Chondrocyte (in vitro differentiated cells): Measurements from ENCODE around the gene NR6A1. TPM values are rescaled to one million over a fixed set of nuclear protein-coding genes. Genes with fewer than 3 reads are reported as not detected.
A peak's percentile ranks its signal among the peaks of the same experiment; 100 is the strongest.

ENCODE experiments used
- DNase-seq: peaks from one replicate; pipeline ENCODE4 v3.0.0; 2021; ENCODE audit warnings: mixed read lengths, low spot score
- H3K27ac Mint-ChIP-seq: one replicate; pipeline ENCODE4 v1.8.0; 2021; ENCODE audit warnings: mild to moderate bottlenecking, moderate library complexity, mixed read lengths; ENCODE audit not compliant: unreplicated experiment
- H3K27me3 Mint-ChIP-seq: 2 replicates; pipeline ENCODE4 v1.8.0; 2021; ENCODE audit warnings: low read depth, mixed read lengths
- H3K36me3 Mint-ChIP-seq: 2 replicates; pipeline ENCODE4 v1.8.0; 2021; ENCODE audit warnings: low read depth, mixed read lengths
- H3K4me1 Mint-ChIP-seq: 2 replicates; pipeline ENCODE4 v1.8.0; 2021; ENCODE audit warnings: low read depth, mild to moderate bottlenecking, mixed read lengths
- H3K4me3 Mint-ChIP-seq: one replicate; pipeline ENCODE4 v1.8.0; 2021; ENCODE audit warnings: mild to moderate bottlenecking, moderate library complexity, mixed read lengths; ENCODE audit not compliant: unreplicated experiment
- H3K9me3 Mint-ChIP-seq: 2 replicates; pipeline ENCODE4 v1.8.0; 2021; ENCODE audit warnings: low read depth, mixed read lengths
- total RNA-seq: library from RNA; stranded (reverse); gene quantifications from 3 replicates; pipeline ENCODE4 v1.2.1, GENCODE V29; 2021
- TF ChIP-seq, protein P1 (sequence below): fragments of 200-600 bp; sonication (generic); IDR thresholded peaks from 2 replicates; pipeline ENCODE4 v1.5.0; 2021; ENCODE audit warnings: antibody characterized with exemption, mild to moderate bottlenecking, moderate library complexity

The NR6A1 gene
- total RNA-seq, 1 donor from 2014 or later: 0.77 TPM

DNA sequence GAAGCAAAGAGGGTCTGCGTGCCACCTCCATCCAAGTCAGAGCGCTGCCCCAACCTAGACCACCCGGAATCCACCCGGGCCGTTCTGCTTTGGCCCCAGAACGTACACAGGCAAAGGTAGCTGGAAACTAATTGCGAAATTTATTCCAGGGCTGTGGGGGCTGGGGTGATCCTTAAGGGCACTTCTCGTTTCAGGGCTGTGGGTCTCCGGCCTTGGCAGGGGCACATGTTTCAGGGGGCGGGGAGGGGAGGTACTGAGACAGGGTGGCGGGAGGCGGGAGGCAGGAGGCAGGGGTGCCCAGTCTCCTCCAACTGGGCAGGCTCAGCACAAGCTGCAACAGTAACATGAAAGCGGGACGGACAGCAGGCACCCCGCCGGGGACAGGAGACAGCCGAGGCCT is 290.0 kb downstream of the NR6A1 start:
- Mint-ChIP-seq H3K36me3 (no peaks in the 10 kb centered on the region), H3K4me1 (peaks cover 5% of the 10 kb centered on the region), H3K4me3 (no peak overlapping the region), H3K9me3 (no peaks in the 10 kb centered on the region), H3K27ac (no peak overlapping the region), H3K27me3 (peaks cover 24% of the 10 kb centered on the region)
- DNase-seq: no peak
- TF ChIP-seq, protein P1, sequence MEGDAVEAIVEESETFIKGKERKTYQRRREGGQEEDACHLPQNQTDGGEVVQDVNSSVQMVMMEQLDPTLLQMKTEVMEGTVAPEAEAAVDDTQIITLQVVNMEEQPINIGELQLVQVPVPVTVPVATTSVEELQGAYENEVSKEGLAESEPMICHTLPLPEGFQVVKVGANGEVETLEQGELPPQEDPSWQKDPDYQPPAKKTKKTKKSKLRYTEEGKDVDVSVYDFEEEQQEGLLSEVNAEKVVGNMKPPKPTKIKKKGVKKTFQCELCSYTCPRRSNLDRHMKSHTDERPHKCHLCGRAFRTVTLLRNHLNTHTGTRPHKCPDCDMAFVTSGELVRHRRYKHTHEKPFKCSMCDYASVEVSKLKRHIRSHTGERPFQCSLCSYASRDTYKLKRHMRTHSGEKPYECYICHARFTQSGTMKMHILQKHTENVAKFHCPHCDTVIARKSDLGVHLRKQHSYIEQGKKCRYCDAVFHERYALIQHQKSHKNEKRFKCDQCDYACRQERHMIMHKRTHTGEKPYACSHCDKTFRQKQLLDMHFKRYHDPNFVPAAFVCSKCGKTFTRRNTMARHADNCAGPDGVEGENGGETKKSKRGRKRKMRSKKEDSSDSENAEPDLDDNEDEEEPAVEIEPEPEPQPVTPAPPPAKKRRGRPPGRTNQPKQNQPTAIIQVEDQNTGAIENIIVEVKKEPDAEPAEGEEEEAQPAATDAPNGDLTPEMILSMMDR: no peak

DNA sequence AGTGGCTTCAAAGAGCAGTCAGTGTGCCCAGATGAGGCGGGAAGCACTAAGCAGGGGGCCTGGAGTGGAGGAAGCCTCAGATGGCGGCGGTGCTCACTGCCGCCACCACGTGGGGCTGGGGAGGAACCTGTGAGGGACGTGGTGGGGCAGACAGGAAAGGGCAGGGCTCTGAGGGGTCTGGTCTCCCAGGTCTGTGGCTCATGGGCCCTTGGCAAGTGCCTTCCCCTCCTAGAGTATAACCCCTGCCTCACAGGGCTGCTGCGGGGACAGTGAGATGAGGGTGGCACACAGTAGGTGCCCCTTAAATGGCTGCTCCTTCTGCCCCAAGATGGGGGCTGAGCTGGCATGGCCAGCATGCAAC is 290.5 kb downstream of the NR6A1 start:
- peaks cover 22% of the 10 kb centered on the region for H3K27me3 Mint-ChIP-seq
- no peak for DNase-seq
- no peaks in the 10 kb centered on the region for H3K9me3 Mint-ChIP-seq
- no peak overlapping the region for H3K27ac Mint-ChIP-seq
- peaks cover 5% of the 10 kb centered on the region for H3K4me1 Mint-ChIP-seq
- no peak overlapping the region for H3K4me3 Mint-ChIP-seq
- no peaks in the 10 kb centered on the region for H3K36me3 Mint-ChIP-seq
- TF ChIP-seq, protein P1: peak; percentile 66

DNA sequence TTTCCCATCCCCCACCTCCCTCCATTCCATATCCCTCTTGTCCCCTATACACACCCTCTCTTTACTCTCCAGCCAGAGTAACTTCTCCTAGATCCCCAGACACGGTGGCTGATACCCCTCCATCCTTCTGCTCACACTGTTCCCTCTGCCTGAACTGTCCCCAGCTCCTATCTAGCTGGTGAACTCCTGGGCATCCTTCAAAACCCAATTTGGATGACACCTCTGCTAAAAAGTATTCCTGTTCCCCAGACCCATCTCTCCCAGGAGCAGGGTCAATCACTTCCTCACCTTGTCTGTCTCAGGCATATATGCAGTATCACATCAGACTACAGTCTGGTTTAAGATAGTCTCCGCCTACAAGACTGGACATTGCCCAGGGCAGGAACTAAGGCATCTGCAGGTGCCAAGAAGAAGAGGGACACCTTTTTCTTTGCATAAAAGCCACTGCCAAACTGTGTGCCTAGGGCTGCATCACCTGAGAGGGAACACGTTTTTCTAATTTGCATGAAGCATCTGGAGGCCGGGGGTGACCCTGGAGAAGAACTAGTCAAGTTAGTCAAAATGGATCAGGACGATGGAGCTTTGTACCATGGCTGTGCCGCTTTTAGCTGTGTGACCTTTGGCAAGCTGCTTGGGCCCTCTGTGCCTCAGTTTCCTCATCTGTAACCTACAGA is 291.0 kb downstream of the NR6A1 start:
- no peak overlapping the region for H3K27ac Mint-ChIP-seq
- TF ChIP-seq, protein P1: no peak
- no peak overlapping the region for H3K4me3 Mint-ChIP-seq
- peaks cover 5% of the 10 kb centered on the region for H3K4me1 Mint-ChIP-seq
- no peaks in the 10 kb centered on the region for H3K9me3 Mint-ChIP-seq
- DNase-seq: no peak
- no peaks in the 10 kb centered on the region for H3K36me3 Mint-ChIP-seq
- H3K27me3 Mint-ChIP-seq: peaks cover 20% of the 10 kb centered on the region

DNA sequence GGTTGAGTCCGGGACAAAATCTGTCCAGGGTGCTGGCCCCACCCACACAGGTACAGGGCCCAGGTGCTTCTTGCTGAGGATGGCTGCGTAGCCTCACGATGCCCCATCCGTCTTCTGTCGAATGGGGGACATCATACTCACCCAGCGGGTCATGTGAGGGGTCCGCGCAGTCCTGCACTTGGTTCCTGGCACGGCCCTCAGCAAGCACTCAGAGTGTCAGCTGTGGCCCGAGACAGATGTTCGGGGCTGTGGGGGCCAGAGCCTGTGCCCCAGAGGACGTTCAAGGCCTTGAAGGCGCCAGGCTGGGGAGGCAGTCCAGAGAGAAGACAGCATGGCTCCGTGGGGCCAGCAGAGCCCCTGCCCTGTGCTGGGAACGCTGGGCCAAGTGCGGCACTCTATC is 291.7 kb downstream of the NR6A1 start:
- Mint-ChIP-seq H3K9me3 (no peaks in the 10 kb centered on the region), H3K27ac (no peak overlapping the region), H3K27me3 (peaks cover 20% of the 10 kb centered on the region), H3K4me3 (no peak overlapping the region), H3K36me3 (no peaks in the 10 kb centered on the region), H3K4me1 (peaks cover 5% of the 10 kb centered on the region)
- TF ChIP-seq, protein P1: no peak
- no peak for DNase-seq

DNA sequence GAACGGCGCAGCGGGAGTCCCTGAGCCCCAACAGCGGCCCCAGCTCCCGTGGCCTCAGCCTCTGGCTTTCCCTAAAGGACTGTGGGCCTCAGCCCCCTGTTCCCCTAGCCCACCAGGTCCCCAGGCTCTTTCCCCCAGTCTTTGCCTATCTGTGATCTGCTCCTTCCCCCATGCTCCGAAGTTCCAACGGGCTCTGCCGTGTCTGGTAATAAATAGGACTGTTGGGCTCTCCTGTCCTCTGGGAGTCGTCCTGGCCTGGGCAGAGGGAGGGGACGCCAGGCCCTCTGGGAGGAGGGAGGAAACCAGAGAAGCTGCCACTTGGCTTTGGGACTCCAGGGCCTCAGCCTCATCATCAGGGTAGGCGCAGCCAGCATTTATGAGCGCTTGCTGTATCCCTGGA is 292.8 kb downstream of the NR6A1 start:
- Mint-ChIP-seq H3K27me3 (peaks cover 21% of the 10 kb centered on the region), H3K27ac (peak overlapping the region; percentile 41), H3K4me1 (peaks cover 5% of the 10 kb centered on the region), H3K4me3 (peak overlapping the region; percentile 25), H3K9me3 (no peaks in the 10 kb centered on the region), H3K36me3 (no peaks in the 10 kb centered on the region)
- TF ChIP-seq, protein P1: no peak
- no peak for DNase-seq
